Measurements from ENCODE around the gene NOS1AP. TPM values are rescaled to one million over a fixed set of nuclear protein-coding genes. Genes with fewer than 3 reads are reported as not detected.

Gene NOS1AP
- total and polyA plus RNA-seq, 2 experiments from 2014 or later: 5.8 to 6.6 TPM

- no peaks in the 10 kb centered on the region for H3K27me3 ChIP-seq (ENCODE audit: insufficient read depth)
- Mint-ChIP-seq H3K27ac (no peak overlapping the region), H3K4me3 (no peak overlapping the region), H3K4me1 (peaks cover 58% of the 10 kb centered on the region), H3K9me3 (no peaks in the 10 kb centered on the region; the same call in 2 of the 3 replicates), H3K27me3 (ENCODE audit: insufficient read depth, low read depth, poor library complexity) (peaks cover 5% of the 10 kb centered on the region), H3K36me3 (ENCODE audit: low read depth) (no peaks in the 10 kb centered on the region)
- peaks cover 31% of the 10 kb centered on the region for H3K4me1 ChIP-seq (ENCODE audit: insufficient read depth)
- no peak overlapping the region for H2AFZ ChIP-seq
- H3F3A ChIP-seq (replicated peaks; ENCODE audit: low read depth): peaks cover 4% of the 10 kb centered on the region; the same call in 1 of the 2 replicates
- no peak for TF ChIP-seq EZH2phosphoT487 (IDR thresholded peaks at IDR 0.05; ENCODE audit: unreplicated experiment)
- no peak for TF ChIP-seq STAT1 (IDR thresholded peaks at IDR 0.05; ENCODE audit: unreplicated experiment)
- no peak for TF ChIP-seq POLR2AphosphoS5 (IDR thresholded peaks at IDR 0.05; ENCODE audit: low read depth)
- TF ChIP-seq, protein P1, sequence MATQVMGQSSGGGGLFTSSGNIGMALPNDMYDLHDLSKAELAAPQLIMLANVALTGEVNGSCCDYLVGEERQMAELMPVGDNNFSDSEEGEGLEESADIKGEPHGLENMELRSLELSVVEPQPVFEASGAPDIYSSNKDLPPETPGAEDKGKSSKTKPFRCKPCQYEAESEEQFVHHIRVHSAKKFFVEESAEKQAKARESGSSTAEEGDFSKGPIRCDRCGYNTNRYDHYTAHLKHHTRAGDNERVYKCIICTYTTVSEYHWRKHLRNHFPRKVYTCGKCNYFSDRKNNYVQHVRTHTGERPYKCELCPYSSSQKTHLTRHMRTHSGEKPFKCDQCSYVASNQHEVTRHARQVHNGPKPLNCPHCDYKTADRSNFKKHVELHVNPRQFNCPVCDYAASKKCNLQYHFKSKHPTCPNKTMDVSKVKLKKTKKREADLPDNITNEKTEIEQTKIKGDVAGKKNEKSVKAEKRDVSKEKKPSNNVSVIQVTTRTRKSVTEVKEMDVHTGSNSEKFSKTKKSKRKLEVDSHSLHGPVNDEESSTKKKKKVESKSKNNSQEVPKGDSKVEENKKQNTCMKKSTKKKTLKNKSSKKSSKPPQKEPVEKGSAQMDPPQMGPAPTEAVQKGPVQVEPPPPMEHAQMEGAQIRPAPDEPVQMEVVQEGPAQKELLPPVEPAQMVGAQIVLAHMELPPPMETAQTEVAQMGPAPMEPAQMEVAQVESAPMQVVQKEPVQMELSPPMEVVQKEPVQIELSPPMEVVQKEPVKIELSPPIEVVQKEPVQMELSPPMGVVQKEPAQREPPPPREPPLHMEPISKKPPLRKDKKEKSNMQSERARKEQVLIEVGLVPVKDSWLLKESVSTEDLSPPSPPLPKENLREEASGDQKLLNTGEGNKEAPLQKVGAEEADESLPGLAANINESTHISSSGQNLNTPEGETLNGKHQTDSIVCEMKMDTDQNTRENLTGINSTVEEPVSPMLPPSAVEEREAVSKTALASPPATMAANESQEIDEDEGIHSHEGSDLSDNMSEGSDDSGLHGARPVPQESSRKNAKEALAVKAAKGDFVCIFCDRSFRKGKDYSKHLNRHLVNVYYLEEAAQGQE (IDR thresholded peaks at IDR 0.05; ENCODE audit: unreplicated experiment): no peak
- no peak for TF ChIP-seq EZH2 (IDR thresholded peaks at IDR 0.05; ENCODE audit: low read depth, unreplicated experiment)
- no peak for TF ChIP-seq JUNB (IDR thresholded peaks at IDR 0.05; ENCODE audit: unreplicated experiment)
- TF ChIP-seq, protein P2, sequence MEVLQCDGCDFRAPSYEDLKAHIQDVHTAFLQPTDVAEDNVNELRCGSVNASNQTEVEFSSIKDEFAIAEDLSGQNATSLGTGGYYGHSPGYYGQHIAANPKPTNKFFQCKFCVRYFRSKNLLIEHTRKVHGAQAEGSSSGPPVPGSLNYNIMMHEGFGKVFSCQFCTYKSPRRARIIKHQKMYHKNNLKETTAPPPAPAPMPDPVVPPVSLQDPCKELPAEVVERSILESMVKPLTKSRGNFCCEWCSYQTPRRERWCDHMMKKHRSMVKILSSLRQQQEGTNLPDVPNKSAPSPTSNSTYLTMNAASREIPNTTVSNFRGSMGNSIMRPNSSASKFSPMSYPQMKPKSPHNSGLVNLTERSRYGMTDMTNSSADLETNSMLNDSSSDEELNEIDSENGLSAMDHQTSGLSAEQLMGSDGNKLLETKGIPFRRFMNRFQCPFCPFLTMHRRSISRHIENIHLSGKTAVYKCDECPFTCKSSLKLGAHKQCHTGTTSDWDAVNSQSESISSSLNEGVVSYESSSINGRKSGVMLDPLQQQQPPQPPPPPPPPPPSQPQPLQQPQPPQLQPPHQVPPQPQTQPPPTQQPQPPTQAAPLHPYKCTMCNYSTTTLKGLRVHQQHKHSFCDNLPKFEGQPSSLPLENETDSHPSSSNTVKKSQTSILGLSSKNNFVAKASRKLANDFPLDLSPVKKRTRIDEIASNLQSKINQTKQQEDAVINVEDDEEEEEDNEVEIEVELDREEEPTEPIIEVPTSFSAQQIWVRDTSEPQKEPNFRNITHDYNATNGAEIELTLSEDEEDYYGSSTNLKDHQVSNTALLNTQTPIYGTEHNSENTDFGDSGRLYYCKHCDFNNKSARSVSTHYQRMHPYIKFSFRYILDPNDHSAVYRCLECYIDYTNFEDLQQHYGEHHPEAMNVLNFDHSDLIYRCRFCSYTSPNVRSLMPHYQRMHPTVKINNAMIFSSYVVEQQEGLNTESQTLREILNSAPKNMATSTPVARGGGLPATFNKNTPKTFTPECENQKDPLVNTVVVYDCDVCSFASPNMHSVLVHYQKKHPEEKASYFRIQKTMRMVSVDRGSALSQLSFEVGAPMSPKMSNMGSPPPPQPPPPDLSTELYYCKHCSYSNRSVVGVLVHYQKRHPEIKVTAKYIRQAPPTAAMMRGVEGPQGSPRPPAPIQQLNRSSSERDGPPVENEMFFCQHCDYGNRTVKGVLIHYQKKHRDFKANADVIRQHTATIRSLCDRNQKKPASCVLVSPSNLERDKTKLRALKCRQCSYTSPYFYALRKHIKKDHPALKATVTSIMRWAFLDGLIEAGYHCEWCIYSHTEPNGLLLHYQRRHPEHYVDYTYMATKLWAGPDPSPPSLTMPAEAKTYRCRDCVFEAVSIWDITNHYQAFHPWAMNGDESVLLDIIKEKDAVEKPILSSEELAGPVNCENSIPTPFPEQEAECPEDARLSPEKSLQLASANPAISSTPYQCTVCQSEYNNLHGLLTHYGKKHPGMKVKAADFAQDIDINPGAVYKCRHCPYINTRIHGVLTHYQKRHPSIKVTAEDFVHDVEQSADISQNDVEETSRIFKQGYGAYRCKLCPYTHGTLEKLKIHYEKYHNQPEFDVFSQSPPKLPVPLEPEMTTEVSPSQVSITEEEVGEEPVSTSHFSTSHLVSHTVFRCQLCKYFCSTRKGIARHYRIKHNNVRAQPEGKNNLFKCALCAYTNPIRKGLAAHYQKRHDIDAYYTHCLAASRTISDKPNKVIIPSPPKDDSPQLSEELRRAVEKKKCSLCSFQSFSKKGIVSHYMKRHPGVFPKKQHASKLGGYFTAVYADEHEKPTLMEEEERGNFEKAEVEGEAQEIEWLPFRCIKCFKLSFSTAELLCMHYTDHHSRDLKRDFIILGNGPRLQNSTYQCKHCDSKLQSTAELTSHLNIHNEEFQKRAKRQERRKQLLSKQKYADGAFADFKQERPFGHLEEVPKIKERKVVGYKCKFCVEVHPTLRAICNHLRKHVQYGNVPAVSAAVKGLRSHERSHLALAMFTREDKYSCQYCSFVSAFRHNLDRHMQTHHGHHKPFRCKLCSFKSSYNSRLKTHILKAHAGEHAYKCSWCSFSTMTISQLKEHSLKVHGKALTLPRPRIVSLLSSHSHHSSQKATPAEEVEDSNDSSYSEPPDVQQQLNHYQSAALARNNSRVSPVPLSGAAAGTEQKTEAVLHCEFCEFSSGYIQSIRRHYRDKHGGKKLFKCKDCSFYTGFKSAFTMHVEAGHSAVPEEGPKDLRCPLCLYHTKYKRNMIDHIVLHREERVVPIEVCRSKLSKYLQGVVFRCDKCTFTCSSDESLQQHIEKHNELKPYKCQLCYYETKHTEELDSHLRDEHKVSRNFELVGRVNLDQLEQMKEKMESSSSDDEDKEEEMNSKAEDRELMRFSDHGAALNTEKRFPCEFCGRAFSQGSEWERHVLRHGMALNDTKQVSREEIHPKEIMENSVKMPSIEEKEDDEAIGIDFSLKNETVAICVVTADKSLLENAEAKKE (CRISPR knock-in tag; IDR thresholded peaks at IDR 0.05): no peak
- TF ChIP-seq NANOG (IDR thresholded peaks at IDR 0.05; ENCODE audit: borderline replicate concordance): no peak
- TF ChIP-seq, protein P3, sequence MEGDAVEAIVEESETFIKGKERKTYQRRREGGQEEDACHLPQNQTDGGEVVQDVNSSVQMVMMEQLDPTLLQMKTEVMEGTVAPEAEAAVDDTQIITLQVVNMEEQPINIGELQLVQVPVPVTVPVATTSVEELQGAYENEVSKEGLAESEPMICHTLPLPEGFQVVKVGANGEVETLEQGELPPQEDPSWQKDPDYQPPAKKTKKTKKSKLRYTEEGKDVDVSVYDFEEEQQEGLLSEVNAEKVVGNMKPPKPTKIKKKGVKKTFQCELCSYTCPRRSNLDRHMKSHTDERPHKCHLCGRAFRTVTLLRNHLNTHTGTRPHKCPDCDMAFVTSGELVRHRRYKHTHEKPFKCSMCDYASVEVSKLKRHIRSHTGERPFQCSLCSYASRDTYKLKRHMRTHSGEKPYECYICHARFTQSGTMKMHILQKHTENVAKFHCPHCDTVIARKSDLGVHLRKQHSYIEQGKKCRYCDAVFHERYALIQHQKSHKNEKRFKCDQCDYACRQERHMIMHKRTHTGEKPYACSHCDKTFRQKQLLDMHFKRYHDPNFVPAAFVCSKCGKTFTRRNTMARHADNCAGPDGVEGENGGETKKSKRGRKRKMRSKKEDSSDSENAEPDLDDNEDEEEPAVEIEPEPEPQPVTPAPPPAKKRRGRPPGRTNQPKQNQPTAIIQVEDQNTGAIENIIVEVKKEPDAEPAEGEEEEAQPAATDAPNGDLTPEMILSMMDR (conservative IDR thresholded peaks at IDR 0.05; ENCODE audit: low read depth in 2 of 2): no peak
- H3K4me3 ChIP-seq: no peak overlapping the region
- H4K20me1 ChIP-seq (replicated peaks; ENCODE audit: insufficient read depth): peaks cover 4% of the 10 kb centered on the region
- DNase-seq (ENCODE audit: low spot score) (no peak), ATAC-seq (no peak)
- no peak overlapping the region for H3K27ac ChIP-seq (ENCODE audit: low read depth)
- peaks cover 7% of the 10 kb centered on the region; the same call in 1 of the 2 replicates for H3K9me2 ChIP-seq (ENCODE audit: insufficient read depth)
- peaks cover 40% of the 10 kb centered on the region for H3K79me2 ChIP-seq (replicated peaks; ENCODE audit: insufficient read depth)
- no peaks in the 10 kb centered on the region for H3K36me3 ChIP-seq (ENCODE audit: insufficient read depth)
- H3K4me2 ChIP-seq: no peak overlapping the region
Measured at GRCh38 chr1:162193815-162194214, 124.3 kb downstream of the NOS1AP start.
